NT2/D1 (cell line): ENCODE measurements around the gene CACNA2D1.

Experiments used
- SUZ12 ChIP-seq: IDR thresholded peaks from 2 replicates; pipeline ENCODE4 v1.6.1; 2011; ENCODE audit not compliant: insufficient read length, insufficient read depth; ENCODE audit errors: extremely low read depth
- YY1 ChIP-seq: IDR thresholded peaks from 2 replicates; pipeline ENCODE4 v1.6.1; 2011; ENCODE audit not compliant: insufficient read length, insufficient read depth
- ZNF274 ChIP-seq: IDR thresholded peaks from 2 replicates; pipeline ENCODE4 v1.6.1; 2011; ENCODE audit warnings: mild to moderate bottlenecking, low read depth, low read length

DNA sequence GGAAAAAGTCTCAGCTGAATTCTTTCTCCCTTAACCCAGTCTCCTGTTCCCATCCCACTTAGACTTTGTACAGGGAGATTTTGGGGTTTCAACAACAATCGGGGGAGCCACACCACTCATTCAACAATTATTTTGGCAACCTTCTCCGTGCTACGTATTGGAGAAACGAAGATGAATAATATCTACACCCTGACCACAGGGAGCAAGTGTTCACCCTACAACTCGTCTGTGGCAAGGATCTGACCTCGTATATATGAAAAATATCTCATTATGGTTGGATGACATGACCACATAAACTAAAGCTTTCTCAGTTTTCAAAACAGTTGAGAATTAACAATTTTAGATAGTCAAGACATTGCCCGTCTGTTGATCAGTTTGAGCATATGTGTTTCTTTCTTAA, 302.1 kb downstream of the CACNA2D1 start:
- TF ChIP-seq YY1, result no peak
- no peak for TF ChIP-seq ZNF274
- TF ChIP-seq SUZ12, result no peak
